ENCODE measurements around the gene KCNC3.

The KCNC3 gene

DNA sequence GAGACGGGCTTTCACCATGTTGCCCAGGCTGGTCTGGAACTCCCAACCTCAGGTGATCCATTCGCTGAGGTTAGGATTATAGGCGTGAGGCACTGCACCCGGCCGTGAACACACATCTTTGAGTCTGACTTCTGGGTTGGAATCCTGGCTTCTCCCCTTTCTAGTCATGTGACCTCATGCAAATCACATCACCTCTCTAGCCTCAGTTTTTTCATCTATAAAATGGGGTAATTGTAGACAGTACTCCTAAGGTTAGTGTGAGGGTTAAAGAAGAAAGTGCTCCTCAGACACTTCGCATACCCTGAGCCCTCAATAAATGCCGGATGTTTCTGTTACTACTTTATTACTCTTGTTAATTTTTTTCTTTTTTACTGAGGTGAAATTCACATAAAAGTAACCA, 55.4 kb downstream of the KCNC3 start:
- Mint-ChIP-seq H3K27ac (no peak overlapping the region), H3K4me3 (no peak overlapping the region), H3K27me3 (ENCODE audit: low read depth) (peaks cover 3% of the 10 kb centered on the region), H3K36me3 (ENCODE audit: low read depth) (no peaks in the 10 kb centered on the region), H3K9me3 (no peaks in the 10 kb centered on the region), H3K4me1 (ENCODE audit: low read depth) (no peaks in the 10 kb centered on the region)

DNA sequence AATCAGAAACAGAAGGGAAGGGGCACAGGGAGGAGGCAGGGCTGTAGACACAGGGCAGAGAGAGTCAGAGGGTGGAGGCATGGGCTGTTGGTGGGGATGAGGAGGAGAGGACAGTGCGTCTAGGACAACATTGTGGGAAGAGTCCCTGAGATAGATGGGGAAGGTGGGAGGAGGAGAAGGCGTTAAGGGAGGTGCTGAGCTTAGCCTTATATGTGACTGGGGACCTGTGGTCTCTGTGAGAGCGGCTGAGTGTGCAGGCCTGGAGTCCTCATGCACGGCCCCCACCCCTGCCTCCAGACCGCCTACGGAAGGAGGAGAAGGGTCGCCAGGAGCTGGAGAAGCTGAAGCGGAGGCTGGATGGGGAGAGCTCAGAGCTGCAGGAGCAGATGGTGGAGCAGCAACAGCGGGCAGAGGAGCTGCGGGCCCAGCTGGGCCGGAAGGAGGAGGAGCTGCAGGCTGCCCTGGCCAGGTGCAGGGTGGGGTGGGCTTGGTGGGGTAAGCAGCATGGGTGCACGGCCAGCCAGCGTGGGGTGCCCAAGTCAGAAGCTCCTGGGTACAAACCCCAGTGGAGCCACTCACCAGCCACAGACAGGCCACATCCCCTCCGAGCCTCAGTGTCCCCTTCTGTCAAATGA, 56.8 kb downstream of the KCNC3 start:
- Mint-ChIP-seq H3K27me3 (ENCODE audit: low read depth) (peaks cover 3% of the 10 kb centered on the region), H3K9me3 (no peaks in the 10 kb centered on the region), H3K4me1 (ENCODE audit: low read depth) (no peaks in the 10 kb centered on the region), H3K36me3 (ENCODE audit: low read depth) (no peaks in the 10 kb centered on the region), H3K27ac (no peak overlapping the region), H3K4me3 (no peak overlapping the region)

DNA sequence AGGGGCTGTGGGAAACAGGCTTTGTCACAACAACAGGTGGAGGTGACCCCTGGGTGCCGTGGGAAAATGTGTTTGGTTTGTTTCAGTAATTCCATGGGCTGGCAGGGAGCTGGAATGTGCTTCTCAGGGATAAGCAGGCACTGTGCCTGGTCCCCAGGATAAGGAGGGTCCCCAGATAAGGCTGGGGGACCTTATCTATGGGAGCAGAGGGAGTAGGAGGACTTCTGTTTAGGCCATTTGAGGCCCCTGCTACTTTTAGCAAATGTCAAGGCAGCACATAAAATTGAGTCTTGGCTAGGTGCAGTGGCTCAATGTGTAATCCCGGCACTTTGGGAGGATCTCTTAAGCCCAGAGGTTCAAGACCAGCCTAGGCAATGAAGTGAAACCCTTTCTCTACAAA, 59.5 kb downstream of the KCNC3 start:
- Mint-ChIP-seq H3K4me3 (no peak overlapping the region), H3K27me3 (ENCODE audit: low read depth) (peaks cover 3% of the 10 kb centered on the region), H3K4me1 (ENCODE audit: low read depth) (no peaks in the 10 kb centered on the region), H3K9me3 (no peaks in the 10 kb centered on the region), H3K27ac (no peak overlapping the region), H3K36me3 (ENCODE audit: low read depth) (no peaks in the 10 kb centered on the region)

DNA sequence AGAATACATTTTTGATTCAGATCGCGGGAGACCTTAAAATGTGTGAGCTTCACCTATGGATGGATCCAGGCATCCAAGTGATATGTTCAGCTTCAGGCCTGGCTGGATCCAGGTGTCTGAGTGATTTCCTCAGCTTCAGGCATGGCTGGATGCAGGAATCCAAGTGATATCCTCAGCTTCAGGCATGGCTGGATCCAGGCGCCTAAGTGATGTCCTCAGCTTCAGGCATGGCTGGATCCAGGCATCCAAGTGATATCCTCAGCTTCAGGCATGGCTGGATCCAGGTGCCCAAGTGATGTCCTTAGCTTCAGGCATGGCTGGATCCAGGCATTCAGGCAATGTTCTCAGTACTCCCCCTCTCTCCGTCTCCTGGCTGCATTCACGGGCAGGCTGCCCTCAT, 60.7 kb downstream of the KCNC3 start:
- no peaks in the 10 kb centered on the region for H3K9me3 Mint-ChIP-seq
- no peaks in the 10 kb centered on the region for H3K4me1 Mint-ChIP-seq (ENCODE audit: low read depth)
- H3K36me3 Mint-ChIP-seq (ENCODE audit: low read depth) = no peaks in the 10 kb centered on the region
- H3K27ac Mint-ChIP-seq = no peak overlapping the region
- peaks cover 3% of the 10 kb centered on the region for H3K27me3 Mint-ChIP-seq (ENCODE audit: low read depth)
- no peak overlapping the region for H3K4me3 Mint-ChIP-seq

DNA sequence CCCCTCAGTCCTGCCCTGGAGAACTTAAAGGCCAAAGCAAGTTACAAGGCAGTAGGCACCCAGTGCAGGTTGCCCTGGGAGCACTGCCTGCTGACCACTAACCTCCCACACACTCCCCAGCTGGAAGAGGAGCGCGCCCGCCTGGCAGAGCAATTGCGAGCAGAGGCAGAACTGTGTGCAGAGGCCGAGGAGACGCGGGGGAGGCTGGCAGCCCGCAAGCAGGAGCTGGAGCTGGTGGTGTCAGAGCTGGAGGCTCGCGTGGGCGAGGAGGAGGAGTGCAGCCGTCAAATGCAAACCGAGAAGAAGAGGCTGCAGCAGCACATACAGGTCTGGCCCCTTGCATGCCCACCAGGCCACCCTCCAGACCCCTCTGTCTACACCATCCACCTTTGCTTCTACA, 61.1 kb downstream of the KCNC3 start:
- no peaks in the 10 kb centered on the region for H3K36me3 Mint-ChIP-seq (ENCODE audit: low read depth)
- no peak overlapping the region for H3K27ac Mint-ChIP-seq
- no peaks in the 10 kb centered on the region for H3K4me1 Mint-ChIP-seq (ENCODE audit: low read depth)
- no peaks in the 10 kb centered on the region for H3K9me3 Mint-ChIP-seq
- H3K27me3 Mint-ChIP-seq (ENCODE audit: low read depth) = peaks cover 3% of the 10 kb centered on the region
- H3K4me3 Mint-ChIP-seq = no peak overlapping the region

DNA sequence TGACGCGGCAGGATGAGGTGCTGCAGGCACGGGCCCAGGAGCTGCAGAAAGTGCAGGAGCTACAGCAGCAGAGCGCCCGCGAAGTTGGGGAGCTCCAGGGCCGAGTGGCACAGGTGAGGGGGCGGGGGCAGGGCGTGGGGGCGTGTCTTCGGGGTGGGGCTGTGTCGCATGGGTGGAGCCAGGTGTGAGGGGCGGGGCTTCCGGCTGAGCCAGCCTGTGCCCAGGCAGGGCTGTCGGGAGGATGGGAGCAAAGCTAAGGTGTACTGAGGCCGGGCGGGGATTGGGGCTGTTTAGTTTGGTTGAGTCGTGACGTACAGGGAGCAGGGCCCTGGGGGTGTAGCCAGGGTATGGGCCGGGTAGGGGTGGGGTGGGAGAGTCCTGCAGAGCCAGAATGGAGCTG, 62.3 kb downstream of the KCNC3 start:
- no peak overlapping the region for H3K4me3 Mint-ChIP-seq
- no peaks in the 10 kb centered on the region for H3K4me1 Mint-ChIP-seq (ENCODE audit: low read depth)
- no peak overlapping the region for H3K27ac Mint-ChIP-seq
- no peaks in the 10 kb centered on the region for H3K9me3 Mint-ChIP-seq
- H3K36me3 Mint-ChIP-seq (ENCODE audit: low read depth) = no peaks in the 10 kb centered on the region
- H3K27me3 Mint-ChIP-seq (ENCODE audit: low read depth) = peaks cover 3% of the 10 kb centered on the region

DNA sequence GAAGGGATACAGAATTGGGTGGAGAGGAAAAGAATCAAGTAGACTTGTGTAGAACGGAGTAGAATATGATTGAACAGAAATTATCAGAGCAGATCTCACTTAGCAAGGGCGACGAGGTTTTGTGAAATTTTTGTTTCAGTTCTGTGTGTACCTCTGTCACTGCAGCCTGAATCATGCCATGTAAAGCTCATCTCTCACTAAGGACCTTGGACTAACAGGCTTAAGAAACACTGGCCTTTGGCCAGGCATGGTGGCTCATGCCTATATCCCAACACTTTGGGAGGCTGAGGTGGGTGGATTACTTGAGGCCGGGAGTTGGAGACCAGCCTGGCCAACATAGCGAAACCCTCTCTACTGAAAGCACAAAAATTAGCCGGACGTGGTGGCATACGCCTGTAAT, 63.1 kb downstream of the KCNC3 start:
- H3K9me3 Mint-ChIP-seq = no peaks in the 10 kb centered on the region
- no peaks in the 10 kb centered on the region for H3K36me3 Mint-ChIP-seq (ENCODE audit: low read depth)
- peaks cover 3% of the 10 kb centered on the region for H3K27me3 Mint-ChIP-seq (ENCODE audit: low read depth)
- H3K4me1 Mint-ChIP-seq (ENCODE audit: low read depth) = no peaks in the 10 kb centered on the region
- no peak overlapping the region for H3K27ac Mint-ChIP-seq
- H3K4me3 Mint-ChIP-seq = no peak overlapping the region

DNA sequence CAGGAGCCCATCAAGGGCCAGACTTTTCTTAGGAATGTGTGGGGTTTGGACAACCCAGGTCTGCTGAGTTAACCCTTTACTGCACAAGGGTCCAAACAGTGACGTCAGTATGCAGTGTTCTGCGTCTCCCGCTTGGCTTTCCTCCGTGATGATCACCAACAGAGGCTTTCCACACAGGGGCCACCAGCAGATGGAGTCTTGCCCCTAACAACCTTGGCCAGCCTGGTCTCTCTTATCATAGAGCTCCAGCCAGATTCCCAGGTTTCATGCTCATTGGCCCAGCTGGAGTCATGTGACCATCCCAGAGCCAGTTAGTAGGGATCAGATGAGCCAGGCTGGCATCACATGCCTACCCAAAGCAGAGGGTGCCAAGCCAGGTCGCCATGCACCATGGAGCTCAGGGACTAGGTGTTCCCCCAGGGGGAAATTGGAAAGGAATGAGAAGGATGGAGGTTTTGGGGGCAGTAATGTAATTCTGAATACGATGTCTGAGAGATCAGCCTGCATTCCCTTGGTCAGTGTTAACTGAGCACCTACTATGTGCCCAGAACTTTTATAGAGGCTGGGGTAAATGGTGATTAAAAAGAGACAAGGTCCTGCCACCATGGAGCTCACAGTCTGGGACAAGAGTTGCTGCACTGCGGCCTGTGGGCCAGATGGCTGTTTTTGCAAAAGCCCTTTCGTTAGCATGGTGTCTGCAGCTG, 64.5 kb downstream of the KCNC3 start:
- H3K27ac Mint-ChIP-seq = no peak overlapping the region
- H3K9me3 Mint-ChIP-seq = no peaks in the 10 kb centered on the region
- no peaks in the 10 kb centered on the region for H3K36me3 Mint-ChIP-seq (ENCODE audit: low read depth)
- H3K4me1 Mint-ChIP-seq (ENCODE audit: low read depth) = no peaks in the 10 kb centered on the region
- H3K4me3 Mint-ChIP-seq = no peak overlapping the region
- peaks cover 3% of the 10 kb centered on the region for H3K27me3 Mint-ChIP-seq (ENCODE audit: low read depth)

DNA sequence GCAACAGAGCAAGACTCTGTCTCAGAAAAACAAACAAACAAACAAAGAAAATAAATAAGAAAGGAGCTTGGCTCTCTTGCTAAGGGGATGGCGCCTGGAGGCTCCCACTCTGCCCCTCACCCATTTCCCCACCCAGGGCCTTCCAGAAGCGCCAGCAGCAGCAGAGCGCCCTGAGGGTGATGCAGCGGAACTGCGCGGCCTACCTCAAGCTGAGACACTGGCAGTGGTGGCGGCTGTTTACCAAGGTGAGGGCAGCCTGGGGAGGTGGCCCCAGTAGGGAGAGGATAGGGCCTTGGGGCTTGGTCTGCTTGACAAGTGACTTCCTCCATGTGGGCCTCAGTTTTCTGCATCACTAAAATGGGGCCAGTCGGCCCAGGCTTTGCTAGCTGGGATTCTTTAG, 66.0 kb downstream of the KCNC3 start:
- Mint-ChIP-seq H3K27ac (no peak overlapping the region), H3K4me1 (ENCODE audit: low read depth) (no peaks in the 10 kb centered on the region), H3K4me3 (no peak overlapping the region), H3K27me3 (ENCODE audit: low read depth) (no peaks in the 10 kb centered on the region), H3K9me3 (no peaks in the 10 kb centered on the region), H3K36me3 (ENCODE audit: low read depth) (no peaks in the 10 kb centered on the region)

Measured in T-helper 1 cell treated with Interleukin-12 subunit alpha and Interleukin-12 subunit beta and Interleukin-4 antibody, amounts not matched to agents 30 μg/mL and 1 μg/mL, for 36 hours (primary cell).